Upper lobe of left lung (tissue), 6 donors: ENCODE results near the gene TECTA. TPM values are rescaled to one million over a fixed set of nuclear protein-coding genes. Genes with fewer than 3 reads are reported as not detected.

ENCODE experiments used
- ATAC-seq, 2 donors: fragments of 200-7000 bp; cut with Tn5 transposase; one replicate each; pipeline ENCODE4 v1.9.1; 2022; ENCODE audit warnings: mild to moderate bottlenecking in 2 of 2, moderate library complexity in 2 of 2; ENCODE audit not compliant: low FRiP score in 2 of 2
- DNase-seq, 2 donors: peaks; one replicate each; pipeline ENCODE4 v3.0.0-alpha.2; 2019 to 2020
- H3K27ac ChIP-seq, 4 donors: fragments of 200-600 bp; sonication (generic); one replicate each; pipeline ENCODE4 v1.5.1; 2016 to 2019
- H3K27me3 ChIP-seq, 4 donors: fragments of 200-600 bp; sonication (generic); one replicate each; pipeline ENCODE4 v1.5.1; 2017 to 2019
- H3K36me3 ChIP-seq, 4 donors: fragments of 200-600 bp; sonication (generic); one replicate each; pipeline ENCODE4 v1.5.1; 2016 to 2019
- H3K4me1 ChIP-seq, 4 donors: fragments of 200-600 bp; sonication (generic); one replicate each; pipeline ENCODE4 v1.5.1; 2018 to 2019
- H3K4me3 ChIP-seq, 4 donors: fragments of 200-600 bp; sonication (generic); one replicate each; pipeline ENCODE4 v1.5.1; 2017 to 2019; ENCODE audit warnings: mild to moderate bottlenecking in 2 of 4, moderate library complexity in 1 of 4
- H3K9me3 ChIP-seq, 4 donors: fragments of 200-600 bp; sonication (generic); one replicate each; pipeline ENCODE4 v1.5.1; 2018 to 2019
- CTCF ChIP-seq, 6 experiments: fragments of 450-650 bp in 4 of 6; fragments of 200-600 bp in 2 of 6; sonication (generic) in 2 of 6; IDR thresholded peaks; one replicate each; pipeline ENCODE4 v1.5.1; 2016 to 2019; ENCODE audit warnings: antibody characterized with exemption in 6 of 6
- EP300 ChIP-seq, 4 donors: sonication (generic); formaldehyde crosslinking; IDR thresholded peaks; one replicate each; pipeline ENCODE4 v1.5.1; 2017; ENCODE audit warnings: antibody characterized with exemption in 4 of 4, control low read depth in 2 of 4
- POLR2A ChIP-seq, 4 donors: fragments of 450-650 bp; IDR thresholded peaks; one replicate each; pipeline ENCODE4 v1.5.1; 2016 to 2017; ENCODE audit warnings: antibody characterized with exemption in 4 of 4, mild to moderate bottlenecking in 2 of 4
- POLR2AphosphoS5 ChIP-seq, 2 donors: sonication (generic); formaldehyde crosslinking; IDR thresholded peaks; one replicate each; pipeline ENCODE4 v1.5.1; 2017; ENCODE audit warnings: antibody characterized with exemption in 2 of 2
- WGBS, 2 donors: methylation state at CpG; one replicate each; pipeline ENCODE4 v1.1.5; 2017 to 2018; 5-methylcytosine and 5-hydroxymethylcytosine counted together
- total RNA-seq, 6 donors: library from RNA; depleted of rRNA in 4 of 6; stranded (reverse); fragments of >200 nt in 4 of 6; gene quantifications; one replicate each; pipeline versions ENCODE4 v1.1.0 to v1.2.1, GENCODE V29; 2016 to 2021
- donor health status: DM: no; HTN: no; CAD: no; lungs with moderate emphysema.
- donor health status: DM: no; HTN: yes; CAD: no; lungs with severe emphysema.

TECTA gene
- total RNA-seq, result 1 to 10 TPM in 4 of 6 donors, under 1 TPM in 2; 0.89 to 4.7 (median 1.8) TPM

DNA sequence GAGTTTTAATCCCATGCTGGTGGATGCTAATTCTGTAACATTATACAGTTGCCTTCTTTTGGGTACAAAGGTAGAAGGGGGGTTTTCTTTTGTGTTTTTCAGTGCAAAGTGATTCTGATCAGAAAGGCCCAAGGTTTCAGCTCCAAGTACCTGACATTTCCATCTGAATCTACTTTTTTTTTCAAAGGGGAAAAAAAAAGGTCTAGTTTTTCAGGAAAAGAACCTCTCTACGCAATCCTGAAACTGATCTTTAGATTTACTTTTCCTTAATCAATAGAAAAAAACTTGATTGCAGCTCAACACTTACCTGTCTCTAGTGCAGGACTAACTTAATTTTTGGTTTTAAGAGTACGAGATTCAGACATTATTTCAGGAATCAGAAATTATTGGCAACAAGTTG, at the start of gene TECTA:
Gene TECTA (plus strand): TSS at position 301 of the 400 bp plus-strand sequence. CDS start 1,423 bp downstream, outside the sequence.
- peaks cover 0 to 17% (median 4%) of the 10 kb centered on the region in 4 donors for H3K4me1 ChIP-seq
- TF ChIP-seq EP300 (IDR thresholded peaks at IDR 0.05) (no peak), POLR2AphosphoS5 (IDR thresholded peaks at IDR 0.05) (no peak), POLR2A (IDR thresholded peaks at IDR 0.05) (no peak), CTCF (IDR thresholded peaks at IDR 0.05) (no peak)
- no peak for DNase-seq

DNA sequence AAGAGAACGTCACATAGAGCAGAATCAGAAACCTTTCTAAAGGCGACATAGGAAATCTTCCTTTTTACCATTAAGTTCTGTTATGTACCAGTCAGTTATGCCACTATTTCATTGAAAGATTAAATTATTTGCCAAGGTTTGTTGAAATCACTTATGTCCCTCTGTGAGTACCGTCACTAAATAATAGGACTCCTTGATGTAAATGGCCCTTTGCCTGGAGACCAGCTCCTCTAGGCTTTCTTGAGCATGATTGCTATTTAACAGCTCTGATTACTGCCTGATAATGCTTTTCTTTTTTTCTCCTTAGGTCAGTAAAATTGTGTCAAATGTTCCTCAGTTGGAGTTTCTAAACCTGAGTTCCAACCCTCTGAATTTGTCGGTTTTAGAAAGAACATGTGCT, 47.8 kb upstream of the TECTA start:
- H3K36me3 ChIP-seq, result peaks cover 7 to 57% (median 18%) of the 10 kb centered on the region in 4 donors
- peak overlapping the region in 1 of 4 donors; percentile 11 for H3K27ac ChIP-seq
- H3K4me3 ChIP-seq, result no peak overlapping the region
- no peak for DNase-seq
- WGBS, 2 donors, result 76 to 77% methylated on average over 4 of the region's 4 CpGs
- ATAC-seq, result no peak
- TF ChIP-seq POLR2AphosphoS5 (IDR thresholded peaks at IDR 0.05) (no peak), EP300 (IDR thresholded peaks at IDR 0.05) (no peak), POLR2A (IDR thresholded peaks at IDR 0.05) (no peak), CTCF (IDR thresholded peaks at IDR 0.05) (no peak)
- no peaks in the 10 kb centered on the region for H3K9me3 ChIP-seq
- H3K4me1 ChIP-seq, result peaks cover 0 to 7% (median 0%) of the 10 kb centered on the region in 4 donors
- no peaks in the 10 kb centered on the region for H3K27me3 ChIP-seq

More for the DNA sequence above, at the start of gene TECTA:
- Histone ChIP-seq H3K9me3 (no peaks in the 10 kb centered on the region), H3K4me3 (no peak within 1 kb of the TSS), H3K27ac (no peak within 1 kb of the TSS), H3K36me3 (no peaks in the 10 kb centered on the region), H3K27me3 (no peaks in the 10 kb centered on the region)
- WGBS, 2 donors, result 96 to 98% methylated on average over 2 of the region's 2 CpGs
- ATAC-seq, result no peak

GRCh38 chr11:121054266-121054665, 46.8 kb upstream of the TECTA start:
- DNase-seq, result no peak
- Histone ChIP-seq H3K27me3 (no peaks in the 10 kb centered on the region), H3K4me1 (peaks cover 0 to 3% (median under 1%) of the 10 kb centered on the region in 4 donors), H3K36me3 (peaks cover 12 to 56% (median 16%) of the 10 kb centered on the region in 4 donors), H3K9me3 (no peaks in the 10 kb centered on the region), H3K4me3 (no peak overlapping the region), H3K27ac (no peak overlapping the region)
- WGBS, 2 donors, result 93 to 98% methylated on average over 2 of the region's 2 CpGs
- no peak for ATAC-seq
- TF ChIP-seq POLR2AphosphoS5 (IDR thresholded peaks at IDR 0.05) (no peak), CTCF (IDR thresholded peaks at IDR 0.05) (no peak), EP300 (IDR thresholded peaks at IDR 0.05) (no peak), POLR2A (IDR thresholded peaks at IDR 0.05) (no peak)

DNA sequence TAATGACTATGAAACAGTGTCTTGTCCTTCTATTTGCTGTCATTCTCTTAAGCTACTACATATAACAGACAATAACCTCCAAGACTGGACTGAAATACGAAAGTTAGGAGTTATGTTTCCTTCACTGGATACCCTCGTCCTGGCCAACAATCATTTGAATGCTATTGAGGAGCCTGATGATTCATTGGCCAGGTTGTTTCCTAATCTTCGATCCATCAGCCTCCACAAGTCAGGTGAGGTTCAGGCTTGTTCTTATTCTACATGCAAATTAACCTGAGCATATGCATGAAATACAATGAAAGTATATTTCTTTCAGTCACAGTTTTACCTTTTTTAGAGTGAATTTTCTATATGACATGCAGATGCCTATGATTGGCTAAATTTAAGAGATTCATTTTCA, 46.0 kb upstream of the TECTA start:
- no peak for TF ChIP-seq POLR2A (IDR thresholded peaks at IDR 0.05)
- no peak for TF ChIP-seq CTCF (IDR thresholded peaks at IDR 0.05)
- no peak for TF ChIP-seq EP300 (IDR thresholded peaks at IDR 0.05)
- TF ChIP-seq POLR2AphosphoS5 (IDR thresholded peaks at IDR 0.05), result no peak
- peaks cover 0 to 4% (median 0%) of the 10 kb centered on the region in 4 donors for H3K4me1 ChIP-seq
- WGBS, 2 donors, result 89 to 96% methylated on average over 3 of the region's 3 CpGs
- H3K27me3 ChIP-seq, result no peaks in the 10 kb centered on the region
- H3K9me3 ChIP-seq, result no peaks in the 10 kb centered on the region
- H3K4me3 ChIP-seq, result no peak overlapping the region
- DNase-seq (no peak), ATAC-seq (no peak)
- H3K36me3 ChIP-seq, result peaks cover 12 to 53% (median 16%) of the 10 kb centered on the region in 4 donors
- H3K27ac ChIP-seq, result no peak overlapping the region

- TF ChIP-seq POLR2AphosphoS5 (IDR thresholded peaks at IDR 0.05) (no peak), CTCF (IDR thresholded peaks at IDR 0.05) (no peak)
- Histone ChIP-seq H3K27ac (no peak overlapping the region), H3K9me3 (no peaks in the 10 kb centered on the region), H3K4me1 (peaks cover 0 to 4% (median 0%) of the 10 kb centered on the region in 4 donors), H3K27me3 (no peaks in the 10 kb centered on the region), H3K4me3 (no peak overlapping the region), H3K36me3 (peaks cover 15 to 72% (median 21%) of the 10 kb centered on the region in 4 donors)
- ATAC-seq (no peak), DNase-seq (no peak)
- WGBS, 2 donors, result 71 to 79% methylated on average over 4 of the region's 4 CpGs
Measured at GRCh38 chr11:121057922-121058321, 43.1 kb upstream of the TECTA start.
